BJ (cell line): ENCODE results near the gene SLC11A1. TPM values are rescaled to one million over a fixed set of nuclear protein-coding genes. Genes with fewer than 3 reads are reported as not detected.

Experiments used
- CTCF ChIA-PET: fragments of 350-600 bp; formaldehyde crosslinking; extraction: SDS; loops from one replicate; lab custom pipeline; 2021; ENCODE audit warnings: antibody characterized with exemption, inconsistent platforms; lab: Yijun Ruan, JAX
- POLR2A ChIA-PET: fragments of 300-600 bp; sonication (Branson Sonifier 250); formaldehyde crosslinking; extraction: SDS; loops from one replicate; lab custom pipeline; 2021; ENCODE audit warnings: antibody characterized with exemption; lab: Charles Lee
- DNase-seq: peaks from one replicate; pipeline ENCODE4 v3.0.0-alpha.2; 2011; ENCODE audit warnings: low read depth
- H3K27me3 ChIP-seq: 2 replicates; pipeline ENCODE4 v1.6.0; 2011; ENCODE audit warnings: low read length; ENCODE audit not compliant: control insufficient read depth, insufficient read depth
- H3K36me3 ChIP-seq: 2 replicates; pipeline ENCODE4 v1.5.1; 2011; ENCODE audit warnings: low read length; ENCODE audit not compliant: control insufficient read depth, insufficient read depth
- H3K4me3 ChIP-seq: 2 replicates; pipeline ENCODE4 v1.5.1; 2011; ENCODE audit warnings: low read depth, mild to moderate bottlenecking, control low read depth, low read length
- CTCF ChIP-seq: IDR thresholded peaks from 2 replicates; pipeline ENCODE4 v1.5.1; 2011; ENCODE audit warnings: low read depth, mild to moderate bottlenecking, control low read depth, inconsistent platforms, low read length, moderate library complexity; ENCODE audit not compliant: insufficient read depth
- polyA plus RNA-seq: library from polyadenylated mRNA; depleted of rRNA; stranded (reverse); fragments of >200 nt; gene quantifications from 2 replicates; pipeline ENCODE4 v1.2.3, GENCODE V29; 2011

The SLC11A1 gene
- polyA plus RNA-seq, 1 experiment: 0.23 TPM

- Histone ChIP-seq H3K4me3 (peak overlapping the region; percentile 75), H3K27me3 (no peaks in the 10 kb centered on the region), H3K36me3 (no peaks in the 10 kb centered on the region)
- peak; percentile 76 for TF ChIP-seq CTCF
- DNase-seq: peak; percentile 62
- ChIA-PET POLR2A (interaction anchor here (0.6 to 1.0 kb wide), 3 partner anchors 12 to 140 kb away, joined by 3 to 4 read pairs (median 3); no protein-coding TSS in a partner anchor), CTCF (interaction anchor here (0.6 to 3.0 kb wide), 19 partner anchors 9 to 899 kb away, joined by 3 to 21 read pairs (median 6); partner anchors contain the start of gene TMBIM1)
These were observed 14.0 kb downstream of the SLC11A1 start for GRCh38 chr2:218395826-218396687.

GRCh38 chr2:218396688-218397462 is 14.8 kb downstream of the SLC11A1 start:
- no peak for DNase-seq
- H3K27me3 ChIP-seq: no peaks in the 10 kb centered on the region

GRCh38 chr2:218397463-218397819 is 15.4 kb downstream of the SLC11A1 start:
- H3K4me3 ChIP-seq: peak overlapping the region; percentile 75
- no peak for DNase-seq
- CTCF ChIA-PET: interaction anchor here (1.1 to 3.0 kb wide), 9 partner anchors 7 to 122 kb away, joined by 3 to 21 read pairs (median 9); partner anchors contain the start of gene TMBIM1
- H3K36me3 ChIP-seq: peaks cover 10% of the 10 kb centered on the region
- no peak for TF ChIP-seq CTCF
- POLR2A ChIA-PET: interaction anchor here (0.6 kb wide), 1 partner anchor 9 kb away, joined by 3 read pairs; no protein-coding TSS in a partner anchor
- no peaks in the 10 kb centered on the region for H3K27me3 ChIP-seq

More at GRCh38 chr2:218396688-218397462, 14.8 kb downstream of the SLC11A1 start:
- CTCF ChIA-PET: interaction anchor here (0.6 to 3.0 kb wide), 19 partner anchors 8 to 899 kb away, joined by 3 to 21 read pairs (median 6); partner anchors contain the start of gene TMBIM1
- POLR2A ChIA-PET: interaction anchor here (0.6 to 1.0 kb wide), 4 partner anchors 9 to 141 kb away, joined by 3 to 6 read pairs (median 4); no protein-coding TSS in a partner anchor
- H3K4me3 ChIP-seq: peak overlapping the region; percentile 75
- peaks cover 5% of the 10 kb centered on the region; the same call in 1 of the 2 replicates for H3K36me3 ChIP-seq
- TF ChIP-seq CTCF: no peak

- H3K27me3 ChIP-seq: no peaks in the 10 kb centered on the region
- TF ChIP-seq CTCF: no peak
- peaks cover 13% of the 10 kb centered on the region for H3K36me3 ChIP-seq
- no peak for DNase-seq
- ChIA-PET CTCF (interaction anchor here (1.1 to 3.0 kb wide), 5 partner anchors 9 to 101 kb away, joined by 3 to 21 read pairs (median 7); no protein-coding TSS in a partner anchor), POLR2A (interaction anchor here (0.6 kb wide), 1 partner anchor 8 kb away, joined by 3 read pairs; no protein-coding TSS in a partner anchor)
- peak overlapping the region; percentile 75 for H3K4me3 ChIP-seq
These were observed 15.9 kb downstream of the SLC11A1 start for GRCh38 chr2:218397820-218398436.
